Measurements from ENCODE around the gene TMEM35A. TPM values are rescaled to one million over a fixed set of nuclear protein-coding genes. Genes with fewer than 3 reads are reported as not detected.

TMEM35A gene
- total RNA-seq, 1 experiment from 2014 or later: not detected

DNA sequence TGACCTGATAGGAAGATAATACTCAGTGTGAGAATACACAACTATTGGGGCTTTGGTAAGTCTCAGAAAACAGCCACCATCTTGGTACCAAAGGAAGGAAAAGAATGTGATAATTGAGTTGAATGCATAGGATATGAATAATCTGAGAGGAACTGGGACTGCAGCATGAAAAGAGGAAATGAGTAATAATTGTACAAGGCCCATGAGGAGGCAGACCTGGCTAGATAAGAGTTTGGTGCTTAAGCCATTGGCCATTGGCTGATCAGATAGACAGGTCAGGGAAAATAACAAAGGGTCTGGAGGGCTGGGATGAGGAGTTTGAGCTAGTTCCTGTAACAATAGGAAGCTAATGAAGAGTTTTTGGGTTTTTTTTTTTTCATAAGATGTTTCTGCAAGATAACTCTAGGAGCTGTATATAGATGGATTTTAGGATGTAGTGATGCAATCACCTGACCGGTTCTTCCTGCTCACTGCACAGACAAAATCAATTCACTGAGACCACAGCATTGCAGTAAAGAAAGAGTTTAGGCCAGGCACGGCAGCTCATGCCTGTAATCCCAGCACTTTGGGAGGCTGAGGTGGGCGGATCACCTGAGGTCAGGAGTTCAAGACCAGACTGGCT is 21.5 kb upstream of the TMEM35A start:
- no peaks in the 10 kb centered on the region for H3K36me3 ChIP-seq (ENCODE audit: low read depth)
- no TSS peak for BruUV-seq (replicated peaks)
- no peak for TF ChIP-seq CTCF (conservative IDR thresholded peaks at IDR 0.05)
- H3F3A ChIP-seq (ENCODE audit: insufficient read depth, low read depth): peaks cover 19% of the 10 kb centered on the region; the same call in 1 of the 2 replicates
- H3K4me3 ChIP-seq: no peak overlapping the region
- peak in 1 of 2 experiments; percentile 41 for DNase-seq
- H4K20me1 ChIP-seq (ENCODE audit: insufficient read depth): no peaks in the 10 kb centered on the region
- H3K9me3 ChIP-seq (ENCODE audit: insufficient read depth, low read depth): no peaks in the 10 kb centered on the region
- no peaks in the 10 kb centered on the region for H3K27me3 ChIP-seq (ENCODE audit: insufficient read depth, low read depth)
- H2AFZ ChIP-seq: no peak overlapping the region
- no peak overlapping the region for H3K4me2 ChIP-seq
- H3K9me2 ChIP-seq (ENCODE audit: insufficient read depth): no peaks in the 10 kb centered on the region
- H3K27ac ChIP-seq: peak overlapping the region; percentile 43
- intact Hi-C loops (cut with micrococcal nuclease; ENCODE audit: unreplicated experiment): no loop called here
- ChIA-PET POLR2A (ENCODE audit: unreplicated experiment) (no interaction called here), CTCF (no interaction called here)
- peaks cover 19% of the 10 kb centered on the region for H3K4me1 ChIP-seq (replicated peaks; ENCODE audit: insufficient read depth)
- H3K79me2 ChIP-seq (ENCODE audit: low read depth): no peaks in the 10 kb centered on the region

GRCh38 chrX:101062176-101062575 is 16.5 kb upstream of the TMEM35A start:
- CTCF ChIA-PET: no interaction called here
- H2AFZ ChIP-seq: no peak overlapping the region
- peaks cover 10% of the 10 kb centered on the region for H3K4me1 ChIP-seq (replicated peaks; ENCODE audit: insufficient read depth)
- TF ChIP-seq EZH2 (IDR thresholded peaks at IDR 0.05; ENCODE audit: low read depth) (no peak), CTCF (conservative IDR thresholded peaks at IDR 0.05) (no peak)
- intact Hi-C loops (cut with micrococcal nuclease; ENCODE audit: unreplicated experiment): no loop called here
- H4K20me1 ChIP-seq (ENCODE audit: insufficient read depth): no peaks in the 10 kb centered on the region
- no peaks in the 10 kb centered on the region for H3K27me3 ChIP-seq (ENCODE audit: insufficient read depth, low read depth)
- BruUV-seq (replicated peaks): no TSS peak
- H3K27ac ChIP-seq: no peak overlapping the region
- H3K9me3 ChIP-seq (ENCODE audit: insufficient read depth, low read depth): no peaks in the 10 kb centered on the region
- H3F3A ChIP-seq (ENCODE audit: insufficient read depth, low read depth): peaks cover 9% of the 10 kb centered on the region; the same call in 1 of the 2 replicates
- no peaks in the 10 kb centered on the region for H3K9me2 ChIP-seq (ENCODE audit: insufficient read depth)
- no peak overlapping the region for H3K4me2 ChIP-seq
- H3K79me2 ChIP-seq (ENCODE audit: low read depth): no peaks in the 10 kb centered on the region
- no peak overlapping the region for H3K4me3 ChIP-seq
- no peak for DNase-seq
- no peaks in the 10 kb centered on the region for H3K36me3 ChIP-seq (ENCODE audit: low read depth)
- POLR2A ChIA-PET (ENCODE audit: unreplicated experiment): no interaction called here

- no peaks in the 10 kb centered on the region for H4K20me1 ChIP-seq (ENCODE audit: insufficient read depth)
- no peak for TF ChIP-seq EZH2 (IDR thresholded peaks at IDR 0.05; ENCODE audit: low read depth)
- no peak for TF ChIP-seq CTCF (conservative IDR thresholded peaks at IDR 0.05)
- no peak overlapping the region for H3K4me3 ChIP-seq
- H3K27me3 ChIP-seq (ENCODE audit: insufficient read depth, low read depth): no peaks in the 10 kb centered on the region
- no peak for DNase-seq
- CTCF ChIA-PET: no interaction called here
- no TSS peak for BruUV-seq (replicated peaks)
- H2AFZ ChIP-seq: no peak overlapping the region
- no peaks in the 10 kb centered on the region for H3K79me2 ChIP-seq (ENCODE audit: low read depth)
- no peaks in the 10 kb centered on the region for H3K36me3 ChIP-seq (ENCODE audit: low read depth)
- H3K9me3 ChIP-seq (ENCODE audit: insufficient read depth, low read depth): no peaks in the 10 kb centered on the region
- H3K4me1 ChIP-seq (replicated peaks; ENCODE audit: insufficient read depth): no peaks in the 10 kb centered on the region
- H3F3A ChIP-seq (ENCODE audit: insufficient read depth, low read depth): no peaks in the 10 kb centered on the region
- no peaks in the 10 kb centered on the region for H3K9me2 ChIP-seq (ENCODE audit: insufficient read depth)
- no peak overlapping the region for H3K27ac ChIP-seq
- POLR2A ChIA-PET (ENCODE audit: unreplicated experiment): no interaction called here
- intact Hi-C loops (cut with micrococcal nuclease; ENCODE audit: unreplicated experiment): no loop called here
- H3K4me2 ChIP-seq: no peak overlapping the region
Observed at GRCh38 chrX:101071582-101071981, 7.1 kb upstream of the TMEM35A start.
